GM18526 (cell line): Measurements from ENCODE around the gene ANKS1B.

Experiments used
- POLR2A ChIP-seq: IDR thresholded peaks from 3 replicates; pipeline ENCODE4 v1.6.1; 2011; ENCODE audit not compliant: insufficient read length; ENCODE audit errors: extremely low read depth

The ANKS1B gene

GRCh38 chr12:99914206-99914605 lies 70.5 kb downstream of the ANKS1B start:
- TF ChIP-seq POLR2A = no peak

DNA sequence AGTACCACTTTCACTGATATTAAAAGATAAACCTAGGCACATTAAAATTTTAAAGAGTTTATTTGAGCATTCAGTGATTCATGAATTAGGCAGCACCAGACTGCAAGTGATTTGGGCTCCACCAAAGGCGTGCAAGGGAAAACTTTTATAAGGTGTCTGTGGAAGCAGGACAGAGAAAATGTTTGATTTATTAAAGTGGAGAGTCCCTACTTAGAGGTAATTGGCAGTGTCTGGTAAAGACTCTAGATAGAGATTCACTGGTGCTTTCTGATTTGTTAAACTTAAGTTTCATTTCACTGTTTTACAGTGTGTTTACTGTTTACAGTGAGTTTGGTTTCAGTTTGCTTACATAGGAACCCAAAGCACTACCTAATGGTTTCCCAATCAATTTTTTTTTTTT lies 72.8 kb downstream of the ANKS1B start:
- TF ChIP-seq POLR2A = no peak

DNA sequence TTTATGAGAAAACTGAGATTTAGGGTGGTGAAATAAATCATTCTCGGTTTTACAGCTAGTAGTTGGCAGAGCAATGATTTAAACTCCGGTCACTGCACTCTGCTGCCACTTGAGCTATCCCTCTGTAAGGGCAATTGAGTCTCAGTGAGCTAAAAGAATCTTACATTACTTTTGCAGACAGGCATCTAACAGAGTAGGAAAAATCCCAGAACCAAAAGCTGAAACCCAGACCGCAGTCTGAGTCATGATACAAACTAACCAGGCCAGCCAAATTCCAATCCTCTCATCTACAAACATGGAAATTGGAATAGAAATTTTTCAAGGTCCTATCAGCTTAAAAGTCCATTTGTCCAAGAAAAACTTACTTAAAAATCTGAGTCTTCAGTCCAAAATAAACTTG lies 73.7 kb downstream of the ANKS1B start:
- TF ChIP-seq POLR2A = no peak

GRCh38 chr12:99910342-99910741 lies 74.4 kb downstream of the ANKS1B start:
- TF ChIP-seq POLR2A = no peak

GRCh38 chr12:99906786-99907579 lies 77.8 kb downstream of the ANKS1B start:
- no peak for TF ChIP-seq POLR2A

DNA sequence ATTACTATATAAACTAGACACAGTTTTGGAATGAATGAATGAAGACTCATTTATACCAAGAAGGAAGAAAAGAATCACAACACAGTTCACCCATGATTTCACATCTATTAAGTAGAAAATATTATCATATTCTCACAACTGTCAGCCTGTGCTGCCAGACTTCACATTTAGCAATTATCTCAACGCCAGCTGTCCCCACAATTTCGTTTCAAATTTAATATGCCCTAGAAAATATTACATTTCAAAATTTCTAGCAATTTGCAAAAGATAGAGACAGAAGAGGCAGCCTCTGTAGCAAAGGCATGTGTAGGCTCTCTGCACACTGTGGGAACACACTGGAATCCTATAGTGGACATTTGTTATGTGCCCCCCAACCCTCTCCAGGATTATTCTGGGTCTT lies 83.6 kb downstream of the ANKS1B start:
- TF ChIP-seq POLR2A = no peak

DNA sequence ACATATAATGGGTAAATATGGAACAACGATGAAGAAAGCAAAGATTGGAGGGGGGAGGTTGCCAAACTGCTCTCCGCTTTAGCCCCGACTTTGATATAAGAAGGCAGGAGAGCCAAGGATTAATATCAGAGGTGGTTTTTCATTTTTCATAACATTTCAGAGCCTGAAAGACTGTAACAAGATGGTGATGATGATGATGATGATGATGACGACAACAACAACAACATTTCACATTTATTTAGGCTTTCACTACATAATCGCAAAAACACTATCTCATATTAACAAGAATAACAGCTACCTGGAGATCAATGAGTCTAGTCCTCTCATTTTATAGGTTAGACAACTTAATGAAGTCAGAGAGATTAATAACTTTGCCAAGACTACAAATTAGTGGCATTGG lies 86.1 kb downstream of the ANKS1B start:
- no peak for TF ChIP-seq POLR2A

DNA sequence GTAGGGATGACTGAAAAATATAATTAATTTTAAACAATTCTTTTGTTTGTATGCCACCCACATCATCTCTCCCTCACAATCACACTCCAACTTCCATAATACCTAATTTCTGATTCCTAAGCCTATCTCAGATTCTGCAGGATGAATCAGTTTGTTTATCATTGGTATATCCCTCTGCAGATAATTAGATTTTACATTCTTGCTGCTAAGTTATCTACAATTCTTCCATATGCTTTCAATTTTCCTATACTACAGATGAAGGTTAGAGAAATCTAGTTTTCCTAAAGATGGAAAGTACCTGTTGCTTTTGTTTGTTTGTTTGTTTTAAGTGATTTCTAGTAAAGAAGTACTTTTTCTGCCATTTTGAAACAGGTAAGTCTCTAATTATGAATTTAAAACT lies 105.3 kb downstream of the ANKS1B start:
- TF ChIP-seq POLR2A = no peak

- TF ChIP-seq POLR2A = no peak
These were observed 109.7 kb downstream of the ANKS1B start for GRCh38 chr12:99875081-99875480.

GRCh38 chr12:99870085-99870484 lies 114.7 kb downstream of the ANKS1B start:
- no peak for TF ChIP-seq POLR2A

- TF ChIP-seq POLR2A = no peak
These were observed 123.0 kb downstream of the ANKS1B start for GRCh38 chr12:99861731-99862130.

GRCh38 chr12:99859126-99859525 lies 125.6 kb downstream of the ANKS1B start:
- no peak for TF ChIP-seq POLR2A

DNA sequence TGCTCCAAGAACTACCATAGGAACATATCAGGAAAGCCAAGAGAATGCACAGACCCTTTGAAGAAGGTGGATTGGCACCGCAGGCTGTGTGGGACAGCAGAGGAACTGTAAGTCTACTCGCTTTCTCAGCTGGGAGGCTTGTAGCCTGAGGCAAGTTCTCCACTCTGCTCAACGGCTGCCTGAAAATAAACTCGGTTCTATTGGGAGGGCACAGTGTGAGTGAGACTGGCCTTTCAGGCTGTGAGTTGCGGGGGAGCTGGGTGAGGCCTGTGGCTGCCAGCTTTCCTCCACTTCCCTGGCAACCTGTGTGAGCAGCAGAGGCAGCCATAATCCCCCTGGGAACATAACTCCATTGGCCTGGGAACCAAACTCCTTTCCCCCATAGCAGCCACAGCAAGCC lies 132.1 kb downstream of the ANKS1B start:
- TF ChIP-seq POLR2A = no peak

- TF ChIP-seq POLR2A = no peak
These were observed 136.8 kb downstream of the ANKS1B start for GRCh38 chr12:99847936-99848335.

DNA sequence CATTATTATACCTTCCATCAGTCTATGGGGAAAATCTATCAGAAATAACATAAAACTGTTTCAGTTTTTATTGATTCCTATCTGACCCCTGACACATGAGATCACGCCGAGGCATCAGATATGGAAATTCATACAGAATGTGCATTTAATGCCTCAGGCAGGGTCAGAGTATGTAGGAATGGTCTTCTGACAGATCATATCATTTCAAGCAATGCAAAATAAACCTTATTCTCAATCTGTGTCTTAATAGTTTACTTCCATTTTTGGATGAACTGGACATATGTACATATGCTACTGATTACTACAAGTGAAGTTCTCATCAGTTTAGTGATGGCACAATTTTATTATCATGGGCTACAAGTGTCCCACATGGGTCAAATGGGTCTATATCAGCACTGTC lies 150.0 kb downstream of the ANKS1B start:
- no peak for TF ChIP-seq POLR2A

DNA sequence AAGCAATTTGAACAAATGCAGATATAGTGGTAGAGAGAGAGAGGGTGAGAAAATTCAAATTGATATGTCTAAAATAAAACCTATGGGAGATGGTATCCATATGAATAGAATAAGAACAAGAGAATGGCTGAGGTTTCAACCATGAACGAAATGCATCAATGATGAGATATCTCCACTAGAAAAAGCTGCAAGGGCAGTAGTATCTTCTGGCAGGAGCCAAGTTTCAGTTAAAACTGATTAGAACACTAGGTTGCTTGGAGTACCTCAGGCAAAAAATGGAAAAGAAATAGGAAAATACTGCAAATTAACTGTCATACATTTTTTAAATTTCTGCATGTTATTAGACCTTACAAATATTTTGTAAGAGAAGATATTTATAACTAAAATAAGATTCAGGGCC lies 151.3 kb downstream of the ANKS1B start:
- no peak for TF ChIP-seq POLR2A

GRCh38 chr12:99824900-99825542 lies 159.7 kb downstream of the ANKS1B start:
- no peak for TF ChIP-seq POLR2A
